ENCODE data around the gene VTI1B. TPM values are rescaled to one million over a fixed set of nuclear protein-coding genes. Genes with fewer than 3 reads are reported as not detected.

VTI1B gene
- total and polyA plus RNA-seq, 2 donors (not counting 3 experiments of a cell fraction or from before 2014, with no cell fraction given), result 23.8 to 90.0 TPM

GRCh38 chr14:67638642-67639041 is 35.8 kb downstream of the VTI1B start:
- H3K9me1 ChIP-seq (replicated peaks; ENCODE audit: control insufficient read depth, extremely low read depth, insufficient read depth, low read length), result no peaks in the 10 kb centered on the region
- H3K9ac ChIP-seq (replicated peaks; ENCODE audit: extremely low read depth, insufficient read depth, low read length), result no peak overlapping the region
- ChIA-PET POLR2A (no interaction called here), CTCF (interaction anchor here (1.6 to 4.5 kb wide), 2 partner anchors 19 to 29 kb away, joined by 5 to 20 read pairs; partner anchors contain the start of gene ARG2)
- H3K4me1 ChIP-seq (ENCODE audit: control insufficient read depth, extremely low read depth, insufficient read depth, low read length), result no peaks in the 10 kb centered on the region
- dilution Hi-C loops (cut with MboI; ENCODE audit: extremely low pct_ligation_motif_present, low sequenced_read_pairs), result no loop called here
- H3K27me3 ChIP-seq (ENCODE audit: control insufficient read depth in 2 of 2, insufficient read depth in 2 of 2, low read length in 2 of 2), result no peaks in the 10 kb centered on the region
- no peaks in the 10 kb centered on the region for H3K9me3 ChIP-seq (replicated peaks; ENCODE audit: control insufficient read depth, insufficient read depth, low read length)
- H3K36me3 ChIP-seq (ENCODE audit: control insufficient read depth in 2 of 2, extremely low read depth in 1 of 2, insufficient read depth in 2 of 2, low read length in 2 of 2), result no peaks in the 10 kb centered on the region
- TF ChIP-seq GATA2 (IDR thresholded peaks at IDR 0.05; ENCODE audit: insufficient read depth, insufficient read length, low read depth, low read length) (no peak), EZH2 (IDR thresholded peaks at IDR 0.05; ENCODE audit: borderline replicate concordance, low read depth, low read length, severe bottlenecking) (no peak), CTCF (IDR thresholded peaks at IDR 0.05; ENCODE audit: extremely low read depth in 1 of 2, insufficient read depth in 1 of 2, low read depth in 1 of 2, low read length in 2 of 2) (no peak), JUN (IDR thresholded peaks at IDR 0.05; ENCODE audit: borderline replicate concordance, insufficient read depth, insufficient read length, low read depth) (no peak), POLR2AphosphoS5 (IDR thresholded peaks at IDR 0.05; ENCODE audit: insufficient read depth, low read depth, low read length) (no peak), MAX (IDR thresholded peaks at IDR 0.05; ENCODE audit: insufficient read depth, insufficient read length) (no peak), POLR2A (IDR thresholded peaks at IDR 0.05; ENCODE audit: low read depth, low read length) (no peak), FOS (IDR thresholded peaks at IDR 0.05; ENCODE audit: borderline replicate concordance, insufficient read depth, low read length) (no peak), MYC (IDR thresholded peaks at IDR 0.05; ENCODE audit: low read depth, low read length) (no peak)
- H3K27ac ChIP-seq (ENCODE audit: insufficient read depth, low read depth, low read length), result no peak overlapping the region
- H4K20me1 ChIP-seq (replicated peaks; ENCODE audit: control insufficient read depth, extremely low read depth, insufficient read depth, low read length), result no peaks in the 10 kb centered on the region
- intact Hi-C loops (cut with micrococcal nuclease), result no loop called here
- DNase-seq (ENCODE audit: low read depth, low spot score) (no peak), FAIRE-seq (no peak)
- H2AFZ ChIP-seq (ENCODE audit: low read depth, low read length), result no peak overlapping the region
- BruUV-seq (replicated peaks), result no TSS peak
- no peaks in the 10 kb centered on the region for H3K79me2 ChIP-seq (ENCODE audit: control insufficient read depth, insufficient read depth, low read length)
- no peak overlapping the region for H3K4me3 ChIP-seq (replicated peaks in 1 of 3; ENCODE audit: insufficient read depth in 1 of 3, low read depth in 1 of 3, low read length in 3 of 3)
- no peak overlapping the region for H3K4me2 ChIP-seq (ENCODE audit: insufficient read depth, low read length)

Data from endothelial cell of umbilical vein (primary cell).